ENCODE measurements around the gene HCN3. TPM values are rescaled to one million over a fixed set of nuclear protein-coding genes. Genes with fewer than 3 reads are reported as not detected.

Gene HCN3
- total RNA-seq = 0.38 and 0.55 TPM in 2 replicates

DNA sequence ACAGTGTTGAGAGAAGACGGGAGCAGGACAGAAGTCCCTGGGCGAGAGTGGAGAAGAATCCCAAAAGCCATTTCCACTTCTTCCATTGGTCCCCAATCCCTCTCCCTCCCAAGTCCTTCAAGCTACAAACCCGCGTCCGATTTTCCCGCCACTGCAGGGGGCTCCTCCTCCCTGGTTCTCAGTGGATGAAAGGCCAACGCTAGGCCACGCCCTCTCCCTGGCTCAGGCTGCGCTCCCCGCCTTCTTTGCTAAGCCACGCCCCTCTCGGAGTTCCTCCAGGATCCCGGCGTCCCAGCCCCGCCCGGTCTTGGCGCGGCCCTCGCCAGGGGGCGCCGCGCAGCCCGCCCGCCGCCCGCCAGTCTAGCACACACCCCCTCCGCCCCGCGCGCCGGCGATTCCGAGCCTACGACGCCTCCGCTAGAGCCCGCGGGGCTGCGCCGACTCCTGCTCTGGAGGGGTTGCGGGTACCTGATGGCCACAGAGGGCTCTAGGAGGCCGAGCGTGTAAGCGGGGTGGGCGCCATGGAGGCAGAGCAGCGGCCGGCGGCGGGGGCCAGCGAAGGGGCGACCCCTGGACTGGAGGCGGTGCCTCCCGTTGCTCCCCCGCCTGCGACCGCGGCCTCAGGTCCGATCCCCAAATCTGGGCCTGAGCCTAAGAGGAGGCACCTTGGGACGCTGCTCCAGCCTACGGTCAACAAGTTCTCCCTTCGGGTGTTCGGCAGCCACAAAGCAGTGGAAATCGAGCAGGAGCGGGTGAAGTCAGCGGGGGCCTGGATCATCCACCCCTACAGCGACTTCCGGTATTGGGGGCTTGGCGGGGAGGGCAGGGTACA lies at the start of gene HCN3:
HCN3 (plus strand) TSS at position 394 of the 832 bp plus-strand sequence; CDS start at position 522, 128 bp downstream.

DNA sequence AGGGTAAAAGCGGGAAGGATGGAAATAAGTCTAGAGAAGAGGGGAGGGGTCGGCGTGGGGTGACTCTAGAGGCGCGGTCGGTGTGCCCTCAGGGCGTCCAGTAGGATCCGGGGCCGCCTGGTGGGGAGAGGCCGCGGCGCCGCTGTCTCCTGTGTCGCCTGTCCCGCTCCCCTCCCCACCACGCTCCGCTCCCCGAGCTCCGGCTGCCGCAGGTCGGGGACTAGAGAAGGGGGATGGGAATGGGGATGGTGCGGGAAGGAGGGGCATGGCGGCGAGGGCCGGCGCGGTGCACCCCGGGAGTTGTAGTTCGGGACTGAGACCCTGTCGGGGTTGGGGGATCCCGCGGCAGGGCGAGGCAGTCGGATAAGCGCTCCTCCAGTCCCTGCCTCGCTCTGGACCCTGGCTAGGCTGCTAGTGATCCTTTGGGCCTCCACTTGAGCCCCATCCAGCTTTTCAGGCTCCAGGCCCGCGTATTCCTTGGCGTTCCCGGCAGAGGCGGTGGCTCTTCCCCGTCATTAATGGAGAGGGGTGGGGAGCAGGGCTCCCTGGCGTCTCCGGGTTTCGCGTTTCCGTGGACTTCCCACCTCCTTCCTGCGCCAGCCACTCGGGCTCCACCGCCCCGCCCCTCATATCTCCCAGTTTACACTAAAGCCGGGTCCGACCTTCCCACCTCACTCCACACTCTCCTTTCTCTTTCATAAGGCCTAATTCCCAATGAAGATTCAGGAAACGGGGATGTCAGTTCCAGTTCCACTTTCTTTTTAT lies 21.8 kb upstream of the HCN3 start, which contains the start of gene ENTREP3:
ENTREP3 (minus strand) TSS at position 241 of the 765 bp plus-strand sequence. CDS start 606 bp downstream, outside the sequence.

DNA sequence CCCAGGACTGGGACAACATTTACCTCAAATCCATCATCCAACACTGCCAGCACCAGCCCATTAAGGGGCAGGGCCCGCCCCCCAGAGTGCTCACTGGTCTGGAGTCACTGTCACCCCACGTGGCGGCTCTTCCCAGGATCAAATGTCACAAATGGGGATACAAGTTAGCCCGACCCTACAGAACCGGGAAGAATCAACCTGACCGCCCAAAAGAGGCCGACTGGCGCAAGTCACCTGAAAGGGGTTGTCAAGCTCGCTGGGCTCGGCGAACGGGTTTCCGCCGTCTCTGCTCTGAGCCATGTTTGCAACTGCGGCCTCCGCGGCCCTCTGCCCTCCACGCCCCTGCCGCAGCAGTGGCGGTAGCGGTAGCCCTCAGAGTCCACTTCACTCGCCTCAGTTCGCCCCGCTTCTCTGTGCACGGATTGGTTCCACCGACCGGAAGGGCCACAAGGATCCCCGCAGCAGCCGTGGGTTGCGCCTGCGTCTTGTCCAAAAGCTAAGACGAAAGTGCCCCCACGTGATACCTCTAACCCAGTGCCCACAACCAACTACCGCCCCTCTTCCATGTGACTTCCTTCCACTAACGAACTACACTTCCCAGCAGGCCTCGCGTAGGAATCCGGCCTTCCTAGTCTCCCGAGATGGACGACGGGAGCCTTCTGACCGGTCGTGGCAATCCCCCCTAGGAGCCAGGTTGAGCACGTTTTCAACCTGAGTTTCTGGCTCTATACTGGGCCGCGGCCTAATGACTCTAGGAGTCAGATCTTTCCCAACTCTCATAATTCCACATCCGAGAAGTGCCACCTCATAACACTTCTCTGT lies 15.2 kb upstream of the HCN3 start, which contains the start of gene SCAMP3:
SCAMP3 (minus strand) TSS at position 509 of the 822 bp plus-strand sequence; CDS start at position 300, 209 bp downstream.

DNA sequence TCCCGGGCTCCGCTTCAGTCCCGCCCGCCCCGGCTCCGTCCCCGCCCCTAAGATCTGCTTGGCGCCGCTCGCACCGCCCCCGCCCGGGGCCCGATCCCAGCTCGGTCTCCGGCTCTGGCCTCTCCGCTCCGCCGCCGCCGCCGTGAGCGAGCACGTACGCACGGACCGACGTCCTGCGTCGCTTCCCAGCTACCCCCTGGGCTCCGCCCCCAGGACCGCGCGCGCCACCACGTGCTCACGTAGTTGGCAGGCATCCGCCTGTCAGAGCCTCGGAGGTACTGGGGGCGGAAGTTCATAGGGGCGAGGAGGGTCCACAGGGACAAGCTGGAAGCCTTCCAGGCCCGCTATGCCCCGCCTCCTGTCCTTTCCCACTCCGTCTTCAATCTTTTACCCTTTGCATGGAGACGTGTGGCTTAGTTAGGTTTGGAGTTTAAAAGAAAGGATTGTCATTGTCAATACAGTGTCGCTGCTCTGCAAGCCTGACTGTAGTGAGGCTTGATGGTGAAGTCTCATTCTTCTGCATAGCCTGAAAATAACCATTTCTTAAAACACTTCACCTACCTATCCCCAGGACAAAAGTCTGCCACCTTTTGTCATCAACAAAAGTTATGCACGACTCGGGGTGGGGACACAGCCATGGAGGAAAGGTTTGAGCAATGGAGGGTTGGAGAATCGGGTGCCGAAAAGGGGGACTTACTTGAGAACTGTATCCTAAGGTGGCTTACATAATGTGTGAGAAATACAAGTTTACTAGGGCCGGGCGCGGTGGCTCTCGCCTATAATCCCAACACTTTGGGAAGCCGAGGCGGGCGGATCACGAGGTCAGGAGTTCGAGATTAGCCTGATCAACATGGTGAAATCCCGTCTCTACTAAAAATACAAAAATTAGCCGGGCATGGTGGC lies 3.7 kb upstream of the HCN3 start, which contains the start of gene CLK2:
CLK2 (minus strand) TSS at position 162 of the 903 bp plus-strand sequence. CDS start 2,527 bp downstream, outside the sequence.

DNA sequence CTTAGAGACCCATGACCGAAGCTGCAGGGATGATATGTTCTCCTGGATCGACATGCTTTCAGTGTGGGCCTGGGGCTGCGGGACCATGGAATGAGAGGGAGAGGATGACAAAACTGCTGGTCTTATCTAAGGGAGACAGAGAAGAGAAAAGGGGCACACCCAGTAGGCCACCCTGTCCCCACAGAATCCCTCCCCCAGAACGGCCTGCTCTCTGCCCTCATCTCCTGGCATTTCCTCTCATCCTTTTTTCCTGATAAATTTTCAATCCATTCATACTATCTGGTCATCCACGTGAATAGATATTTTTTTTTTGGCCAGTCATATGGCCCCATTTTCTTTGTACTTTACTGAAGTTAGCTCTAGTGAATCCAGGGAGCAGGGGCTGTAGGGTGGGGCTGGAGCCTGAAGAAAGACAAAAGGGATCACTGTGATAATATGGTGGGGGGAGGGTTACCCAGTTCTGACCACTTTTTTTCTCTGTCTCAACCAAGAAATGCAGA lies 24.1 kb downstream of the HCN3 start, which contains the start of gene PKLR:
PKLR (minus strand) TSS at position 97 of the 500 bp plus-strand sequence; CDS start at position 54, 43 bp downstream.

DNA sequence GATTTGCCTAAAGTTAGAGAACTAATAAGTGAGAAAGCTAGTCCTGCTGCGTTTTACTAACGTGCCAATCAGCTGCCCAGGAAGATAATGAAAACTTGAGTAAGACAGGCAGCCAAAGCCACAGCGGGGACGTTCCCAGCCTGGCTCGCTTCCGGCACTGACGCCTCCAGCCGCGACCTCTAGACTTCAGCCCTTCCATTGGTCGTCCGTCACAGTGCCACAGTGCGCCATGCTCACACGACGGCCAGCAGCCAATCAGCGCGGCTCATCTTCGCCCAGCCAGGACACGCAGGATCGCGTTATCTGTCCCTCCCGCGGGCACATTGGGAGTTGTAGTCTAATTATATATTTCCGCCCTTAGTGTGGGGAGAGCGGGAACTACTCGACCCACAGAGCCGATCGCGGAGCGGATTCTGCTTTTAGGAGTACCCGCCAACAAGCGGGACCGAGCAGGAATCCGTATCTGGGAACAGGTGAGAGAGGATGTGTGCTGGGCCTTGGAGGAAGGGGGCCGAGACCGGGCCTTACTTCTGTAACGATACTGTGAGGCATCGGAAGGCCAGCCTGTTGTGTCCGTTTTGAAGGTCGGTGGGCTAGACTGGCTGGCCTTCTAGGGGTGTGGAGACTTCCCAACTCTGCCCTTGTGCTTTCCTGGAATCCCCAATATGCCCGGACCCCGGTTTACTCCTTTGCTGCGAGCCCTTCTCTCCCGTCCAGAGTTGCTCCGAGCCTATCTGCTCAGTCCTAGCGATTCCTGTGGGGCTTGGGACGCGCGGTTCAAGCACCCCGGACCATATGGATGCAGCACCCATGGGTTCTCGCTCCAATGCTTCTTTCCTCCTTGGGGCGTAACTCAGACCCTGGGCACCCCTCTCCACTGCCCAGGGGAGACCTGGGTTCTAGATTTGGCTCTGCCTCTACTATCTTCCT lies 31.5 kb downstream of the HCN3 start, which contains the start of gene FDPS:
FDPS (plus strand) TSS at position 374 of the 930 bp plus-strand sequence. CDS start 924 bp downstream, outside the sequence.

GRCh38 chr1:155320661-155321617 lies 43.7 kb downstream of the HCN3 start, which contains the start of gene RUSC1:
Gene RUSC1 (plus strand): TSS chr1:155320894. CDS start chr1:155321774, 880 bp downstream.

Other genes with a start within 250 kb of the HCN3 start
- not detected in 2 replicates for gene DCST2, start 243.7 kb upstream of the HCN3 start, total RNA-seq
- not detected in 2 replicates for gene DCST1, start 243.6 kb upstream of the HCN3 start, total RNA-seq
- gene ADAM15, start 226.1 kb upstream of the HCN3 start, total RNA-seq = 207 and 264 TPM in 2 replicates
- 10.7 and 14.4 TPM in 2 replicates for gene EFNA4, start 213.7 kb upstream of the HCN3 start, total RNA-seq
- 2.9 and 3.2 TPM in 2 replicates for gene EFNA3, start 198.6 kb upstream of the HCN3 start, total RNA-seq
- gene EFNA1, start 149.6 kb upstream of the HCN3 start, total RNA-seq = 22.1 and 25.9 TPM in 2 replicates
- gene SLC50A1, start 141.6 kb upstream of the HCN3 start, total RNA-seq = 57.0 and 57.2 TPM in 2 replicates
- gene DPM3, start 136.9 kb upstream of the HCN3 start, total RNA-seq = 35.5 and 59.5 TPM in 2 replicates
- gene KRTCAP2, start 104.2 kb upstream of the HCN3 start, total RNA-seq = 118 and 192 TPM in 2 replicates
- gene TRIM46, start 103.6 kb upstream of the HCN3 start, total RNA-seq = 3.0 and 3.2 TPM in 2 replicates
- 5.4 and 15.6 TPM in 2 replicates for gene THBS3, start 69.6 kb upstream of the HCN3 start, total RNA-seq
- gene MTX1, start 68.8 kb upstream of the HCN3 start, total RNA-seq = 97.6 and 103 TPM in 2 replicates
- 17.5 and 18.4 TPM in 2 replicates for gene ENTREP3, start 22.0 kb upstream of the HCN3 start, total RNA-seq
- 72.9 and 75.6 TPM in 2 replicates for gene SCAMP3, start 15.1 kb upstream of the HCN3 start, total RNA-seq
- 14.2 and 16.9 TPM in 2 replicates for gene CLK2, start 4.0 kb upstream of the HCN3 start, total RNA-seq
- 0.72 and 1.9 TPM in 2 replicates for gene PKLR, start 24.0 kb downstream of the HCN3 start, total RNA-seq
- 696 and 705 TPM in 2 replicates for gene FDPS, start 31.4 kb downstream of the HCN3 start, total RNA-seq
- gene RUSC1, start 43.4 kb downstream of the HCN3 start, total RNA-seq = 35.8 and 47.1 TPM in 2 replicates